T-helper 1 cell (primary cell): ENCODE measurements around the gene RPA1.
"Not testable (repeated sequence)": the region's sequence is repeated elsewhere in the genome, so short reads cannot be mapped to it uniquely, and the experiment has no call there.

Experiments used
- DNase-seq, 5 donors: peaks; one replicate each; pipeline ENCODE4 v3.0.0-alpha.2; 2012 to 2020

Gene RPA1

GRCh38 chr17:1820528-1821252 lies 9.1 kb upstream of the RPA1 start:
- DNase-seq, result no peak

DNA sequence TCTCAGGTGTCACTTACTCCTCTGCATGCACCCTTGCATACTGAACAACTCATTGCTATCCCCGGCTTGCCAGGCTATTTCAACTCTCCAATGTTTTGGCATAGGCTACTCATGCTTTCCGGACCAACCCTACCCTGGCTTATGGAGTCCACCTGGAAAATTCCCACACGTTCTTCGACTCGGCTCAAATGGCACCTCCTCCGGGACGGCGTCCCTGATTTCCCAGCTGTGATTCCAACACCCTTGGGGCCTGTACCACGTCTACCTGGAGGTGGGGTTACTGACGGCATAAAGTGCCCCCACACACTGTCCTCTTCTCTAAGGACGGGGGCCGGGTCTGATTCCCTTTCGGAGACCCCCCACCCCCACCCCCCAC lies 601 bp upstream of the RPA1 start:
- DNase-seq, result no peak

DNA sequence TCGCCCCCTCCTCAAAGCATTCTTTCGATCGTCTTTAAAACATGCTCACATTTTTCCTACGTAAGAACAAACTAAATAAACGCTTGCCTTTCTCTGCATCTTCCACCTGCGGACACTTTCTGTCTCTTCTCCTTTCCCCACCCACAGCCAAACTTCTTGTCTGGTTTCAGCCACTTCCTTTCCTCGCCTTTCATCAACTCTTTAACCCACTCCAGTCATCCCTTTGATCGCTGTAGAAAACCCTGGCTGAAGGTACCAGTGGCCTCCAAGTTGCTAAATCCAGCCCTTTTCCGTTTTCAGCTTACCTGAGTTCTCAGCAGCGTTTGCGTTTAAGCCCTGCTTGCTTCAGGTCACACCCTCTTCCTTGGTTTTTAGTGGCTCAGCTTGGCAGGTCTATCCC lies 483 bp downstream of the RPA1 start:
- peak in 2 of 5 donors; percentile 15 to 30 for DNase-seq

DNA sequence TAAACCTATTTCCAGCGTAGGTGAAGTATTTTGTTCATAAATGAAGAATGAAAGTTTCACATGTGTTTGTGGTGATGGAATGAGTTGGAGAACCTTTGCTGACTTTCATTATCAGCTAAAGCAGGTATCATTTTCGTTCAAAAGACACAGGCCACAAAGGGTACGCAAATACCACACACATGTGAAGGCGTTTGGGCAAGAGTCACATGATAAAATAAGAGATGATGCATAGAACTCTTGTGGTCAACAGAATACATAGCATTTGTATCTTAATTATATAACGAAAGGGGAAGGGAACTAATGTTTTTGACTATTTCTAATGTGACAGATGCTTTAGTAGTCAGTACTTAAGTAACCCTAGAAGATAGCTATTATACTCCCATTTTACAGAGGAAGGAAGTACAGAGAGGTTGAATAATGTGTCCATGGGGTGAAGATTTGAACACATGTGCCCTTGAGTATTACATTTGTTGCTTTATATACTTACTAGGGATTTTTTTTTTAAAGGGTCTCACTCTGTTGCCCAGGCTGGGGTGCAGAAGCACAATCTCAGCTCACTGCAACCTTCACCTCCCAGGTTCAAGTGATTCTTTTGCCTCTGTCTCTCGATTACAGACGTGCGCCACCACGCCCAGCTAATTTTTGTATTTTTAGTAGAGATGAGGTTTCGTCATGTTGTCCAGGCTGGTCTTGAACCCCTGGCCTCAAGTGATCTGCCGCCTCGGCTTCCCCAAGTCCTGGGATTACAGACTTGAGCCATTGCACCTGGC lies 4.8 kb downstream of the RPA1 start:
- peak in 1 of 5 donors; percentile 62 for DNase-seq

GRCh38 chr17:1839516-1839915 lies 9.7 kb downstream of the RPA1 start:
- DNase-seq, result no peak

- no peak for DNase-seq
Measured at GRCh38 chr17:1843947-1844346, 14.1 kb downstream of the RPA1 start.

DNA sequence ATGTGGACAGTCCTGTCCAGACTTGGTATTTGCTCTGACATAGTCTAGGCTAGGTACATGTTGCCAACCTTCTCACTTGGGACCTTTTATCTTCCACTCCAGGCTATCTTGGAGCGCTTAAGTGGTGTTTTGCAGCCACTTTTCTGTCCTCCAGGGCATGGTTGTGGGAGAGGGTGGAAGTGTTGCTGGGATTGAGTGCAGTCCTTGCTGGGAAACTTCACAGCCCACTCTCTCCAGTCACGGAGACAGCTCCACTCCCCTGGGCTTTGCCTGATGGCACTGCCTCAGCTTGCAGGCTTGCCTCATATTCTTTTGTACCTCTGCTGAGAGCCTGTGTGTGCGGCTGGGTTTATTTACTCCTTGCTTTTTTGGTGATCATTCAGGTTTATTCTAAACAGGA lies 17.4 kb downstream of the RPA1 start:
- no peak for DNase-seq

- no peak for DNase-seq
Measured at GRCh38 chr17:1852327-1852726, 22.5 kb downstream of the RPA1 start.

- DNase-seq, result no peak
Measured at GRCh38 chr17:1853698-1854097, 23.9 kb downstream of the RPA1 start.

- not testable (repeated sequence) for DNase-seq
Measured at GRCh38 chr17:1856462-1856861, 26.7 kb downstream of the RPA1 start.

GRCh38 chr17:1860978-1861377 lies 31.2 kb downstream of the RPA1 start:
- DNase-seq, result no peak

- no peak for DNase-seq
Measured at GRCh38 chr17:1861391-1862010, 31.7 kb downstream of the RPA1 start.

DNA sequence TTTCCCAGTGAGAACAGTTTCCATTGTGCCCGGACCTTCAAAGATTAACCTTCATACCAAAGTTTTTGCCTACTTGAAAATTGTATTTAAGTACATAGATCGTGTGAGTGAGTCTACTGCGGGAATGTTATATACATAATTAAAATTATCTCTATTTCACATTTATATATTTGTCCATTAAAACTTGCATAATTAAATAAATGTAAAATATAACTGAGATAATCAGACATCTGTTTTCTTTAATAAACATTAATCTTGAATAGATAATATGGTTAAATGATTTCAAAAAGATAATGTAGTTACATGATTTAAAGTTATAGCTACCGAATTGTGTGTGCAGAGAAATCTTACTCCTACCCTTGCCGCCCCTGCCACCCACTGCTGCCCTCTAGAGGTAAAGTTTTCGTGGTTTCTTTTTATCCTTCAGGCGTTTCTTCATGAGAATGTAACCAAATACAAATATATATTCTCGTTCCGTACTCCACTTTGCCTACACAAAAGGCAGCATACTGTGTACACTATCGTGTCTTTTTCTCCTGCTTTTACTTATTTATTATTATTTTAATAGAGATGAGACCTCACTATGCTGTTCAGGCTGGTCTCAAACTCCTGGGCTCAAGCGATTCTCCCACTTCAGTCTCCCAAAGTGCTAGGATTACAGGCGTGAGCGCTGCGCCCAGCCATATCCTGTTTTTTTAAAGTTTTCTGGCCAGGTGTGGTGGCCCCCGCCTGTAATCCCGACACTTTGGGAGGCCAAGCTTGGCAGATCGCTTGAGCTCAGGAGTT lies 35.6 kb downstream of the RPA1 start:
- DNase-seq, result peak in 4 of 5 donors; percentile 26 to 56 (median 42)

GRCh38 chr17:1867307-1867706 lies 37.5 kb downstream of the RPA1 start:
- DNase-seq, result no peak

- no peak for DNase-seq
Measured at GRCh38 chr17:1868090-1868489, 38.3 kb downstream of the RPA1 start.

DNA sequence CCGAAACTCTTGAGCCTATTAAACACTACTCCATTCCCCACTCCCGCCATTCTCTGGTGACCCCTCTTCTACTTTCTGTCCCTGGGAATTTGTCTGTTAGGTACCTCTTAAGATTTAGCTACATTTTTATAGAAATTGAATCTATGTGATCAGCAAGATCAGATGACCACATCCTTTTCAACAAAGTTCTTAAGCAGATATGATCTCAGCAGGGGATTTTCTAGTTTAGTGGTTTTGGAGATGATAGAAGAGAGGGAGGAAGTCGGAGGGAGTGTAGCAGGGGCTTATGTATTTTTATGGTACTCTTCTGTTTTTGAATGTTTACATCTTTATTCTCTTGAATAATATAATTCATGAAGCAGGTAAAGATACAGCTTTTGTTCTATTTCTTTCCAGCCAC lies 40.8 kb downstream of the RPA1 start:
- DNase-seq, result peak in 1 of 5 donors; percentile 65

GRCh38 chr17:1871756-1872155 lies 42.0 kb downstream of the RPA1 start:
- DNase-seq, result peak in 2 of 5 donors; percentile 21 to 32

DNA sequence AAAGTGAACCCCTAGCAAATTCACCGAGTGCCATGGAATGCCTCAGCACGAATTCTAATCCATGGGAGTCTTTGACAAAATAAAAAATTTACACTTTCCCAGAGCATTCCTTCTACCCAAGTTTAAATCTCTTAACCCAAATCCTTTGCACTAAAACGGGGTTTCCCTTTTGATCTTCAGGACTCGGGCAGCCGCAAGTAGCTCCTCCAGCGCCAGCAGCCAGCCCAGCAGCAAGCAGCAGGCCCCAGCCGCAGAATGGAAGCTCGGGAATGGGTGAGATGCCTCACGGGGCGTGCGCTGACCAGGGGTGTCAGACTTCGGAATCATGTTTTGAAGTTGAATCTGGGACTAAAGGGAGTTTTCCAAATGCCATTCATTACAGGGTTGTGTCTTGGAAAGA lies 42.4 kb downstream of the RPA1 start:
- no peak for DNase-seq

- no peak for DNase-seq
Measured at GRCh38 chr17:1872976-1873375, 43.2 kb downstream of the RPA1 start.

DNA sequence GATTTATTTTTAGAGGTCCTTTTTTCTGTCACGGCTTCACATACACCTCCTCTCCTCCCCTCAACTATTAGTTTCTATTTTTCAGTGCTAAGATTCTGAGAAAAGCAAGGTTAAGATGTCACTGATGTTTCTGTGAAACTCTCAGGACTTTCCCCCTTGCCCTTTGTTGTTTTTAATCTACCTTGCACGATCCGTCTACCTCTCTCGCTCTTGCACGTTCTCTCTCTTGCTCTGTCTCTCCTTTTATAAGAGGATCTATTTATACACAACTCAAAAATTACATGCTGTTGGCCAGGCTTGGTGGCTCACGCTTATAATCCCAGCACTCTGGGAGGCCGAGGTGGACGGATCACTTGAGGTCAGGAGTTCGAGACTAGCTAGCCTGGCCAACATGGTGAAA lies 43.6 kb downstream of the RPA1 start:
- peak in 1 of 5 donors; percentile 55 for DNase-seq

- no peak for DNase-seq
Measured at GRCh38 chr17:1875597-1875996, 45.8 kb downstream of the RPA1 start.

DNA sequence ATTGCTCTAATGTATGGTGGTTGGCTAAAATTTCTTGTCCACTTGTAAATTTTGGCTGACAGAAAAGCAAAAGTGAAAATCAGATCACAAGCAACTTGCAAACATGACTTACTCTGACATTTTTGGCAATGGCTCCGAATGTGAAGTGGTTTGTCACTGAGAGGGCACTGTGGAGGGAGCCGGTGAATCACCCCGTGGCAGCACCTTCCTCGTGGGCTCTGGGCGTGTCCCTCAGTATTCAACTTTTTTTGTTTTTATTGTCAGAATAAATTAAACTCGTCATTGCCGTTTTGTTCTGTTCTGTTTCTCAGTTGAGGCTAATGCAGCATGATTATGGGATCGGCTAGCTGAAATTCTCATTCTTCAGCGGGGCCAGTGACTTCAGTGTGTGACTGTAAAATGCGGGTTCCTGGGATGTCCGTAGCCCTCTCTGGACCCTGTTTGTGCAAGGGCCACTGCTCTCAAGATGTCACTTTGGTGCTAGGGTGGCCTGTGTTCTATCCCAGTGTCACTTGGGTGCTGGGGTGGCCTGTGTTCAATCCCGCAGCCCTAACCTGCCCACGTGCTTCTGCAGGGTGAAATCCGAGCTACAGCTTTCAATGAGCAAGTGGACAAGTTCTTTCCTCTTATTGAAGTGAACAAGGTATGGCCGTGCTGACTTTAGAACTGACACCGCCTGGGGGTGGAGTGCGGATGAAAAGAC lies 48.8 kb downstream of the RPA1 start:
- DNase-seq, result no peak
